HepG2 (cell line): ENCODE results near the gene TCERG1L. TPM values are rescaled to one million over a fixed set of nuclear protein-coding genes. Genes with fewer than 3 reads are reported as not detected.

Experiments used
- ATAC-seq: fragments of 200-7000 bp; cut with Tn5 transposase; 3 replicates; pipeline ENCODE4 v1.9.1; 2020; ENCODE audit warnings: mild to moderate bottlenecking, moderate library complexity
- BruUV-seq: library from RNA; stranded (reverse); fragments of 400-500 nt; replicated peaks from 2 replicates; lab custom pipeline; 2021; lab: Mats Ljungman, UMichigan
- CTCF ChIA-PET: fragments of 300-600 bp; formaldehyde crosslinking; extraction: SDS; loops from one replicate; lab custom pipeline; 2021; ENCODE audit warnings: low total read pairs, inconsistent platforms, low intra/inter-chr PET ratio; lab: Yijun Ruan, JAX
- POLR2A ChIA-PET: fragments of 350-600 bp; sonication (Branson Sonifier 250); formaldehyde crosslinking; loops from one replicate; lab custom pipeline; 2020; ENCODE audit warnings: antibody characterized with exemption, inconsistent platforms; lab: Yijun Ruan, JAX
- DNase-seq: peaks from one replicate; pipeline ENCODE4 v3.0.0-alpha.2; 2015; ENCODE audit warnings: low spot score
- FAIRE-seq: peaks from 3 replicates; lab custom pipeline; 2011; peaks lifted over from hg19 to GRCh38; lab: Jason Lieb, UNC
- H2AFZ ChIP-seq: one replicate; pipeline ENCODE4 v1.6.1; 2011; ENCODE audit warnings: low read length, inconsistent platforms
- H3K27ac ChIP-seq: fragments of 300-600 bp; 3 replicates; pipeline ENCODE4 v1.8.0; 2011; ENCODE audit warnings: mixed run types, mild to moderate bottlenecking, mixed read lengths, low read length, inconsistent platforms; ENCODE audit not compliant: insufficient read depth; ENCODE audit errors: extremely low read length
- H3K27me3 ChIP-seq, 2 experiments: fragments of 200-600 bp in 1 of 2; 2 replicates in 1 of 2; 3 replicates in 1 of 2; pipeline versions ENCODE4 v1.6.0 to v1.8.0; 2011; ENCODE audit warnings: low read length in 2 of 2, mild to moderate bottlenecking in 2 of 2, moderate library complexity in 2 of 2, inconsistent platforms in 1 of 2; ENCODE audit not compliant: insufficient read depth in 2 of 2, control insufficient read depth in 1 of 2
- H3K36me3 ChIP-seq, 2 experiments: fragments of 200-600 bp in 1 of 2; replicated peaks in 1 of 2; 2 replicates in 1 of 2; 3 replicates in 1 of 2; pipeline versions ENCODE4 v1.5.1 to v1.8.0; 2011; ENCODE audit warnings: low read length in 2 of 2, inconsistent platforms in 1 of 2; ENCODE audit not compliant: insufficient read depth in 2 of 2, control insufficient read depth in 1 of 2
- H3K4me1 ChIP-seq: 2 replicates; pipeline ENCODE4 v1.5.1; 2012; ENCODE audit warnings: low read length, inconsistent platforms; ENCODE audit not compliant: insufficient read depth
- H3K4me2 ChIP-seq: 2 replicates; pipeline ENCODE4 v1.6.0; 2011; ENCODE audit warnings: low read depth, low read length, inconsistent platforms
- H3K4me3 ChIP-seq, 3 experiments: fragments of 200-600 bp in 1 of 3; sonication (generic), shearing (Covaris generic) in 1 of 3; replicated peaks in 1 of 3; 2 replicates each; pipeline ENCODE4 v1.5.1; 2011 to 2016; ENCODE audit warnings: low read length in 3 of 3, inconsistent platforms in 2 of 3, low read depth in 2 of 3, mild to moderate bottlenecking in 2 of 3, control low read depth in 1 of 3, mixed read lengths in 1 of 3; ENCODE audit not compliant: insufficient read depth in 1 of 3
- H3K79me2 ChIP-seq: one replicate; pipeline ENCODE4 v1.6.1; 2011; ENCODE audit warnings: low read length, inconsistent platforms; ENCODE audit not compliant: insufficient read depth
- H3K9ac ChIP-seq: 2 replicates; pipeline ENCODE4 v1.6.0; 2011; ENCODE audit warnings: mild to moderate bottlenecking, low read depth, low read length, inconsistent platforms; ENCODE audit not compliant: insufficient read depth
- H3K9me3 ChIP-seq: 2 replicates; pipeline ENCODE4 v1.5.1; 2012; ENCODE audit warnings: mild to moderate bottlenecking, low read length
- H4K20me1 ChIP-seq: 2 replicates; pipeline ENCODE4 v1.6.0; 2011; ENCODE audit warnings: inconsistent platforms, mild to moderate bottlenecking, low read length, moderate library complexity; ENCODE audit not compliant: insufficient read depth
- BRD4 ChIP-seq: sonication (generic); formaldehyde crosslinking; IDR thresholded peaks from 2 replicates; pipeline ENCODE4 v1.4.0; 2020; ENCODE audit warnings: missing genetic modification reagents
- GTF2F1 ChIP-seq: fragments of 150-350 bp; IDR thresholded peaks from 2 replicates; pipeline ENCODE4 v1.6.1; 2014; ENCODE audit warnings: low read length
- MZF1 ChIP-seq: sonication (generic); formaldehyde crosslinking; IDR thresholded peaks from 2 replicates; pipeline ENCODE4 v1.8.1; 2023; ENCODE audit warnings: mild to moderate bottlenecking, missing genetic modification reagents, borderline replicate concordance
- NBN ChIP-seq: fragments of 450-650 bp; conservative IDR thresholded peaks from 2 replicates; pipeline ENCODE4 v1.6.1; 2017
- ZNF235 ChIP-seq: sonication (generic); formaldehyde crosslinking; IDR thresholded peaks from 2 replicates; pipeline ENCODE4 v1.8.1; 2023; ENCODE audit warnings: mild to moderate bottlenecking, missing genetic modification reagents, borderline replicate concordance
- ZNF543 ChIP-seq: sonication (generic); formaldehyde crosslinking; IDR thresholded peaks from 2 replicates; pipeline ENCODE4 v1.4.0; 2020; ENCODE audit warnings: mild to moderate bottlenecking, missing genetic modification reagents
- ZNF746 ChIP-seq: sonication (generic); formaldehyde crosslinking; IDR thresholded peaks from 2 replicates; pipeline ENCODE4 v1.8.0; 2022; ENCODE audit warnings: mild to moderate bottlenecking, missing genetic modification reagents
- WGBS: methylation state at CpG from one replicate; pipeline ENCODE4 v1.1.6; 2017; ENCODE audit warnings: low lambda C conversion rate; 5-methylcytosine and 5-hydroxymethylcytosine counted together
- in situ Hi-C: cut with HindIII; loops from 2 replicates; pipeline ENCODE4 v1.10.0; 2017; ENCODE audit warnings: low pct_unique_long_range_greater_than_20kb; ENCODE audit not compliant: extremely low pct_ligation_motif_present
- intact Hi-C: fragments of 100-400 bp; cut with micrococcal nuclease; formaldehyde crosslinking; loops from one replicate; pipeline ENCODE4 v1.10.0; 2022; ENCODE audit not compliant: unreplicated experiment
- polyA plus RNA-seq, 8 experiments: library from polyadenylated mRNA; depleted of rRNA in 3 of 8; stranded (reverse) in 7 of 8; unstranded in 1 of 8; fragments of >200 nt; fragmentation: Illumina TruSeq in 4 of 8; extraction: Trizol in 4 of 8; gene quantifications; 2 replicates each; pipeline versions ENCODE4 v1.2.1 to v1.2.3, GENCODE V29; 2011 to 2016; ENCODE audit warnings: low read depth in 4 of 8, missing spikeins in 1 of 8, mixed read lengths in 1 of 8; ENCODE audit not compliant: insufficient read depth in 1 of 8
- total RNA-seq, 5 experiments: library from RNA; depleted of rRNA; stranded (reverse); fragments of >200 nt; fragmentation: Illumina TruSeq; extraction: Trizol; gene quantifications; 2 replicates each; pipeline ENCODE4 v1.2.3, GENCODE V29; 2016; ENCODE audit warnings: low read depth in 1 of 5
- TF ChIP-seq, protein P1 (sequence below): sonication (generic); formaldehyde crosslinking; IDR thresholded peaks from 2 replicates; pipeline ENCODE4 v1.5.0; 2020; ENCODE audit warnings: mild to moderate bottlenecking, low read depth, missing genetic modification reagents, borderline replicate concordance
- TF ChIP-seq, protein P2 (sequence below): sonication (generic); formaldehyde crosslinking; IDR thresholded peaks from 2 replicates; pipeline ENCODE4 v1.4.0; 2020; ENCODE audit warnings: missing genetic modification reagents
- TF ChIP-seq, protein P3 (sequence below): sonication (generic); formaldehyde crosslinking; conservative IDR thresholded peaks from 2 replicates; pipeline ENCODE4 v1.8.0; 2022; ENCODE audit warnings: mild to moderate bottlenecking, moderate library complexity, missing genetic modification reagents
- TF ChIP-seq, protein P4 (sequence below): fragments of 450-650 bp; IDR thresholded peaks from 2 replicates; pipeline ENCODE4 v1.6.1; 2016
- TF ChIP-seq, protein P5 (sequence below): sonication (generic); formaldehyde crosslinking; IDR thresholded peaks from 2 replicates; pipeline ENCODE4 v1.4.0; 2020; ENCODE audit warnings: missing genetic modification reagents

The TCERG1L gene
- total and polyA plus RNA-seq, 2 of the 13 experiments (the other 11 are each of a cell fraction or from before 2014, with no cell fraction given), result not detected

DNA sequence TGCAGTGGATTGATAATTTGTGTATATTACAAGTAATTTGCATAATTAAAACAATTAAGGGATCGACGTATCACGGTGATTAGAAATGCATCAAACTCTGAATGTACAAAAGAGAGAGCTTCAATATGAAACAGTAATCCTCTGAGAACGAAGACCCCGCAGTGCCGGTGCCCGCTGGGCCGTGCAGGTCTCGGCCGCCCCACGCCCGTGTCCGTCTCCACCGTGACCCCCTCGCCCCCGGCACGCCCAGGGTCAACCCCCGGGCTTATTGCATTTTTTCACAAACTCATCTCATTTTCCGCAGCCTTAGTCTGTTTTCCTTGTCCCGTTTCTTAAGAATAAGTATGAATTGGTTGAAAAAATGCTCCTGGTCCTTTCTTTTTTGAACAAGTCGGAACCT is 218.6 kb downstream of the TCERG1L start:
- no peaks in the 10 kb centered on the region for H3K36me3 ChIP-seq
- H3K79me2 ChIP-seq, result no peaks in the 10 kb centered on the region
- TF ChIP-seq, protein P1, sequence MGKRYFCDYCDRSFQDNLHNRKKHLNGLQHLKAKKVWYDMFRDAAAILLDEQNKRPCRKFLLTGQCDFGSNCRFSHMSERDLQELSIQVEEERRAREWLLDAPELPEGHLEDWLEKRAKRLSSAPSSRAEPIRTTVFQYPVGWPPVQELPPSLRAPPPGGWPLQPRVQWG, result no peak
- TF ChIP-seq, protein P2, sequence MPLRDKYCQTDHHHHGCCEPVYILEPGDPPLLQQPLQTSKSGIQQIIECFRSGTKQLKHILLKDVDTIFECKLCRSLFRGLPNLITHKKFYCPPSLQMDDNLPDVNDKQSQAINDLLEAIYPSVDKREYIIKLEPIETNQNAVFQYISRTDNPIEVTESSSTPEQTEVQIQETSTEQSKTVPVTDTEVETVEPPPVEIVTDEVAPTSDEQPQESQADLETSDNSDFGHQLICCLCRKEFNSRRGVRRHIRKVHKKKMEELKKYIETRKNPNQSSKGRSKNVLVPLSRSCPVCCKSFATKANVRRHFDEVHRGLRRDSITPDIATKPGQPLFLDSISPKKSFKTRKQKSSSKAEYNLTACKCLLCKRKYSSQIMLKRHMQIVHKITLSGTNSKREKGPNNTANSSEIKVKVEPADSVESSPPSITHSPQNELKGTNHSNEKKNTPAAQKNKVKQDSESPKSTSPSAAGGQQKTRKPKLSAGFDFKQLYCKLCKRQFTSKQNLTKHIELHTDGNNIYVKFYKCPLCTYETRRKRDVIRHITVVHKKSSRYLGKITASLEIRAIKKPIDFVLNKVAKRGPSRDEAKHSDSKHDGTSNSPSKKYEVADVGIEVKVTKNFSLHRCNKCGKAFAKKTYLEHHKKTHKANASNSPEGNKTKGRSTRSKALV (CRISPR knock-in tag), result no peak
- TF ChIP-seq, protein P3, sequence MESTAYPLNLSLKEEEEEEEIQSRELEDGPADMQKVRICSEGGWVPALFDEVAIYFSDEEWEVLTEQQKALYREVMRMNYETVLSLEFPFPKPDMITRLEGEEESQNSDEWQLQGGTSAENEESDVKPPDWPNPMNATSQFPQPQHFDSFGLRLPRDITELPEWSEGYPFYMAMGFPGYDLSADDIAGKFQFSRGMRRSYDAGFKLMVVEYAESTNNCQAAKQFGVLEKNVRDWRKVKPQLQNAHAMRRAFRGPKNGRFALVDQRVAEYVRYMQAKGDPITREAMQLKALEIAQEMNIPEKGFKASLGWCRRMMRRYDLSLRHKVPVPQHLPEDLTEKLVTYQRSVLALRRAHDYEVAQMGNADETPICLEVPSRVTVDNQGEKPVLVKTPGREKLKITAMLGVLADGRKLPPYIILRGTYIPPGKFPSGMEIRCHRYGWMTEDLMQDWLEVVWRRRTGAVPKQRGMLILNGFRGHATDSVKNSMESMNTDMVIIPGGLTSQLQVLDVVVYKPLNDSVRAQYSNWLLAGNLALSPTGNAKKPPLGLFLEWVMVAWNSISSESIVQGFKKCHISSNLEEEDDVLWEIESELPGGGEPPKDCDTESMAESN (CRISPR knock-in tag), result no peak
- TF ChIP-seq, protein P4, sequence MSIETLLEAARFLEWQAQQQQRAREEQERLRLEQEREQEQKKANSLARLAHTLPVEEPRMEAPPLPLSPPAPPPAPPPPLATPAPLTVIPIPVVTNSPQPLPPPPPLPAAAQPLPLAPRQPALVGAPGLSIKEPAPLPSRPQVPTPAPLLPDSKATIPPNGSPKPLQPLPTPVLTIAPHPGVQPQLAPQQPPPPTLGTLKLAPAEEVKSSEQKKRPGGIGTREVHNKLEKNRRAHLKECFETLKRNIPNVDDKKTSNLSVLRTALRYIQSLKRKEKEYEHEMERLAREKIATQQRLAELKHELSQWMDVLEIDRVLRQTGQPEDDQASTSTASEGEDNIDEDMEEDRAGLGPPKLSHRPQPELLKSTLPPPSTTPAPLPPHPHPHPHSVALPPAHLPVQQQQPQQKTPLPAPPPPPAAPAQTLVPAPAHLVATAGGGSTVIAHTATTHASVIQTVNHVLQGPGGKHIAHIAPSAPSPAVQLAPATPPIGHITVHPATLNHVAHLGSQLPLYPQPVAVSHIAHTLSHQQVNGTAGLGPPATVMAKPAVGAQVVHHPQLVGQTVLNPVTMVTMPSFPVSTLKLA, result no peak
- TF ChIP-seq ZNF543 (CRISPR knock-in tag) (no peak), BRD4 (CRISPR knock-in tag) (no peak), GTF2F1 (no peak), ZNF235 (CRISPR knock-in tag) (no peak), NBN (no peak), MZF1 (CRISPR knock-in tag) (no peak), ZNF746 (CRISPR knock-in tag) (no peak)
- TF ChIP-seq, protein P5, sequence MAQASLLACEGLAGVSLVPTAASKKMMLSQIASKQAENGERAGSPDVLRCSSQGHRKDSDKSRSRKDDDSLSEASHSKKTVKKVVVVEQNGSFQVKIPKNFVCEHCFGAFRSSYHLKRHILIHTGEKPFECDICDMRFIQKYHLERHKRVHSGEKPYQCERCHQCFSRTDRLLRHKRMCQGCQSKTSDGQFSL (CRISPR knock-in tag), result no peak
- POLR2A ChIA-PET, result no interaction called here
- no peak for FAIRE-seq
- no peak overlapping the region for H2AFZ ChIP-seq
- H3K9ac ChIP-seq, result no peak overlapping the region
- H4K20me1 ChIP-seq, result no peaks in the 10 kb centered on the region
- H3K4me3 ChIP-seq, result no peak overlapping the region
- WGBS, result 56% methylated on average over 21 of the region's 21 CpGs
- intact Hi-C loops (no loop called here), in situ Hi-C loops (no loop called here)
- peaks cover 0 to 20% of the 10 kb centered on the region in 2 experiments; a peak in 2 of 5 replicates for H3K27me3 ChIP-seq
- DNase-seq, result no peak
- H3K4me2 ChIP-seq, result no peak overlapping the region
- H3K27ac ChIP-seq, result no peak overlapping the region
- H3K4me1 ChIP-seq, result no peaks in the 10 kb centered on the region
- CTCF ChIA-PET, result no interaction called here
- H3K9me3 ChIP-seq, result no peaks in the 10 kb centered on the region
- ATAC-seq, result no peak
- no TSS peak for BruUV-seq
